K562 (cell line): Measurements from ENCODE around the gene CYB5R3. TPM values are rescaled to one million over a fixed set of nuclear protein-coding genes. Genes with fewer than 3 reads are reported as not detected.

Experiments
- ATF1 ChIP-seq, 2 experiments: fragments of 450-650 bp in 1 of 2; IDR thresholded peaks; 2 replicates each; pipeline ENCODE4 v1.6.1; 2016; ENCODE audit warnings: missing compliant biosample characterization in 1 of 2, missing genetic modification characterization in 1 of 2
- CREBBP ChIP-seq: IDR thresholded peaks from one replicate; pipeline ENCODE4 v1.6.1; 2012; ENCODE audit warnings: low read depth, mild to moderate bottlenecking, control low read depth, inconsistent platforms, low read length
- EWSR1 ChIP-seq: fragments of 450-650 bp; IDR thresholded peaks from 2 replicates; pipeline ENCODE4 v1.6.1; 2018; ENCODE audit warnings: borderline replicate concordance, mild to moderate bottlenecking, low read depth, moderate library complexity; ENCODE audit not compliant: partially characterized antibody
- FOXM1 ChIP-seq, 2 experiments: fragments of 450-650 bp in 1 of 2; sonication (generic) in 1 of 2; formaldehyde crosslinking in 1 of 2; IDR thresholded peaks; 2 replicates each; pipeline versions ENCODE4 v1.6.1 to v1.9.0; 2017 to 2022; ENCODE audit warnings: low read depth in 2 of 2, mild to moderate bottlenecking in 2 of 2, missing genetic modification reagents in 1 of 2, moderate library complexity in 1 of 2
- FOXP1 ChIP-seq: sonication (generic); formaldehyde crosslinking; IDR thresholded peaks from 2 replicates; pipeline ENCODE4 v1.8.0; 2022; ENCODE audit warnings: mild to moderate bottlenecking, missing genetic modification reagents
- GTF2F1 ChIP-seq: IDR thresholded peaks from 2 replicates; pipeline ENCODE4 v1.6.1; 2011; ENCODE audit warnings: low read depth, low read length, improper control_type of control experiment
- HMGXB4 ChIP-seq: sonication (generic); formaldehyde crosslinking; IDR thresholded peaks from 2 replicates; pipeline ENCODE4 v1.8.1; 2023; ENCODE audit warnings: mild to moderate bottlenecking, missing genetic modification reagents
- KDM5B ChIP-seq: fragments of 200-600 bp; sonication (generic); IDR thresholded peaks from 2 replicates; pipeline ENCODE4 v1.6.1; 2012; ENCODE audit warnings: low read depth, mild to moderate bottlenecking, moderate library complexity, low read length, control low read depth, inconsistent platforms; ENCODE audit not compliant: insufficient replicate concordance
- KLF6 ChIP-seq: fragments of 250-450 bp; sonication (Bioruptor Pico); IDR thresholded peaks from 2 replicates; pipeline ENCODE4 v1.4.0; 2020; ENCODE audit warnings: mild to moderate bottlenecking, moderate library complexity, borderline replicate concordance
- MTA1 ChIP-seq: fragments of 450-650 bp; IDR thresholded peaks from 2 replicates; pipeline ENCODE4 v1.6.1; 2017; ENCODE audit warnings: borderline replicate concordance
- POLR2G ChIP-seq: fragments of 200-400 bp; formaldehyde crosslinking; IDR thresholded peaks from 2 replicates; pipeline ENCODE4 v1.6.1; 2017; ENCODE audit warnings: low read depth, mild to moderate bottlenecking, antibody characterized with exemption, low read length, moderate library complexity
- PTTG1 ChIP-seq: fragments of 450-650 bp; IDR thresholded peaks from 2 replicates; pipeline ENCODE4 v1.6.1; 2016; ENCODE audit warnings: low read depth, mild to moderate bottlenecking, missing genetic modification characterization, missing compliant biosample characterization
- PURB ChIP-seq: sonication (generic); formaldehyde crosslinking; IDR thresholded peaks from 2 replicates; pipeline ENCODE4 v1.9.0; 2021; ENCODE audit warnings: low read depth, mild to moderate bottlenecking, missing genetic modification reagents
- RBFOX2 ChIP-seq: fragments of 200-400 bp; formaldehyde crosslinking; IDR thresholded peaks from 2 replicates; pipeline ENCODE4 v1.6.1; 2017; ENCODE audit warnings: low read depth, mild to moderate bottlenecking, low read length, moderate library complexity
- SIRT6 ChIP-seq: IDR thresholded peaks from one replicate; pipeline ENCODE4 v1.6.1; 2012; ENCODE audit warnings: low read depth, mild to moderate bottlenecking, control low read depth, inconsistent platforms, low read length, moderate library complexity
- SOX6 ChIP-seq: fragments of 450-650 bp; IDR thresholded peaks from 2 replicates; pipeline ENCODE4 v1.6.1; 2014; ENCODE audit warnings: mild to moderate bottlenecking
- ZC3H11A ChIP-seq: IDR thresholded peaks from 2 replicates; pipeline ENCODE4 v1.6.1; 2012; ENCODE audit warnings: low read depth, low read length, improper control_type of control experiment
- ZNF12 ChIP-seq: sonication (generic); formaldehyde crosslinking; IDR thresholded peaks from 2 replicates; pipeline ENCODE4 v1.4.0; 2020; ENCODE audit warnings: mild to moderate bottlenecking, missing genetic modification reagents
- ZNF41 ChIP-seq: fragments of 250-450 bp; sonication (Bioruptor Pico); conservative IDR thresholded peaks from 2 replicates; pipeline ENCODE4 v1.4.0; 2020; ENCODE audit warnings: mild to moderate bottlenecking
- ZZZ3 ChIP-seq: fragments of 450-650 bp; IDR thresholded peaks from 2 replicates; pipeline ENCODE4 v1.6.1; 2016; ENCODE audit warnings: antibody characterized with exemption, mild to moderate bottlenecking, moderate library complexity
- polyA plus RNA-seq, 8 experiments: library from polyadenylated mRNA; depleted of rRNA in 4 of 8; stranded (reverse) in 5 of 8; unstranded in 3 of 8; fragments of >200 nt; fragmentation: Nextera tagmentation in 2 of 8; fragmentation: Illumina TruSeq in 1 of 8; extraction: Ambion mirVana in 2 of 8; extraction: Trizol in 1 of 8; gene quantifications; 2 replicates each; pipeline versions ENCODE4 v1.2.1 to v1.2.3, GENCODE V29; 2011 to 2014; ENCODE audit warnings: inconsistent platforms in 1 of 8, missing spikeins in 1 of 8
- total RNA-seq, 7 experiments: library from RNA; depleted of rRNA in 6 of 7; stranded (reverse); fragments of >200 nt in 6 of 7; fragmentation: Illumina TruSeq in 2 of 7; extraction: Trizol in 2 of 7; gene quantifications; 2 replicates each; pipeline versions ENCODE4 v1.2.1 to v1.2.3, GENCODE V29; 2011 to 2021; ENCODE audit warnings: low replicate concordance in 1 of 7
- TF ChIP-seq, protein P1 (sequence below): fragments of 200-800 bp; sonication (Bioruptor generic); IDR thresholded peaks from 2 replicates; pipeline ENCODE4 v1.6.1; 2017; ENCODE audit warnings: missing genetic modification characterization, missing compliant biosample characterization
- TF ChIP-seq, protein P2 (sequence below): sonication (generic); formaldehyde crosslinking; IDR thresholded peaks from 2 replicates; pipeline ENCODE4 v1.8.0; 2022; ENCODE audit warnings: mild to moderate bottlenecking, missing genetic modification reagents, borderline replicate concordance

The CYB5R3 gene
- total and polyA plus RNA-seq, 9 of the 15 experiments (the other 6 are each of a cell fraction or from before 2014, with no cell fraction given): 1.4 to 66.8 (median 23.4) TPM

DNA sequence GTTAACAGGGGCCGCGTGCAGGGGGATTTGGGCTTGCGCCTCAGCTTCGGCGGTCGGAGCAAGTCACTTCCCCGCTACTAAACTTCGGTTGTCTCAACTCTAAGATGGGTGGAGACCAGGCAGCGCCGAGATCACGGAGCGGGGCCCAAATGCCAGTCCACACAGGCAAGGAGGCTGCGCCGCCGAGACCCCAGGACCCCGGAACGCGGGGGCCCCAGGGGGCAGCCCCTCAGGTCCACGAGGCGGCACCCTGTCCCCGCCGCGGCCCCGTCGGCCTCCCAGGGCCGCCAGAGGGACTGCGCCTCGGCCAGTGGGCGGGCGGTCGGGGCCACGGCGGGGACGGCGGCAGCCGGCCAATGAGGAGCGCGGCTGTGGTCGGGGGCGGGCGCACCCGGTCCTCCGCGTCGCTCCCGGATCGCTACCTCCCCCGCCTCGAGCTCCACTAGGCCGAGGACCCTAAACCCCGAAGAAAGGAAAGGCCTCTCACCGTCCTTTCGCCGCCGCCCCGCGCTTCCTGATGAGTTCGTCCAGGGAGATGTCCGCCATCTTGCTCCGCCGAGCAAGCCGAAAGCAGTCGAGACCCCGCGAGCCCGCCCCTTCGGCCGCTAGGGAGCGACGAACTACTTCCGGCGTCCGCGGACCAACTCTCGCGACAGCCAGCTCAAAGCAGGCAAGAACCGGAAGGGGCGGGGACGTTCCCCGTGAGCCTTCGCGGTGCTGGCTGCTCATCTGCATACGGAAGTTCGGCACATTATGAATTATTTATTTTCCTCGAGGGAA is 34.7 kb downstream of the CYB5R3 start, which contains the start of gene POLDIP3 (continued):
- TF ChIP-seq, protein P1, sequence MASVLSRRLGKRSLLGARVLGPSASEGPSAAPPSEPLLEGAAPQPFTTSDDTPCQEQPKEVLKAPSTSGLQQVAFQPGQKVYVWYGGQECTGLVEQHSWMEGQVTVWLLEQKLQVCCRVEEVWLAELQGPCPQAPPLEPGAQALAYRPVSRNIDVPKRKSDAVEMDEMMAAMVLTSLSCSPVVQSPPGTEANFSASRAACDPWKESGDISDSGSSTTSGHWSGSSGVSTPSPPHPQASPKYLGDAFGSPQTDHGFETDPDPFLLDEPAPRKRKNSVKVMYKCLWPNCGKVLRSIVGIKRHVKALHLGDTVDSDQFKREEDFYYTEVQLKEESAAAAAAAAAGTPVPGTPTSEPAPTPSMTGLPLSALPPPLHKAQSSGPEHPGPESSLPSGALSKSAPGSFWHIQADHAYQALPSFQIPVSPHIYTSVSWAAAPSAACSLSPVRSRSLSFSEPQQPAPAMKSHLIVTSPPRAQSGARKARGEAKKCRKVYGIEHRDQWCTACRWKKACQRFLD (CRISPR knock-in tag): no peak
- TF ChIP-seq MTA1 (no peak), SIRT6 (no peak), HMGXB4 (CRISPR knock-in tag) (no peak), RBFOX2 (peak; percentile 86), ZNF41 (CRISPR knock-in tag) (no peak), ZC3H11A (no peak), KDM5B (no peak), PURB (no peak), ATF1 (CRISPR knock-in tag; IDR thresholded peaks at IDR 0.05) (no peak), ATF1 (tag; IDR thresholded peaks at IDR 0.05) (no peak), EWSR1 (no peak), PTTG1 (no peak), GTF2F1 (no peak), FOXP1 (no peak), FOXM1 (IDR thresholded peaks at IDR 0.05; ENCODE audit: low read depth) (no peak), FOXM1 (CRISPR knock-in tag; IDR thresholded peaks at IDR 0.05; ENCODE audit: low read depth) (no peak), KLF6 (CRISPR knock-in tag) (no peak), SOX6 (0 out of 2 replicates have a peak, but pooled peaks have one; percentile 10), POLR2G (peak; percentile 91), ZNF12 (CRISPR knock-in tag) (no peak), CREBBP (no peak), ZZZ3 (no peak)
- TF ChIP-seq, protein P2, sequence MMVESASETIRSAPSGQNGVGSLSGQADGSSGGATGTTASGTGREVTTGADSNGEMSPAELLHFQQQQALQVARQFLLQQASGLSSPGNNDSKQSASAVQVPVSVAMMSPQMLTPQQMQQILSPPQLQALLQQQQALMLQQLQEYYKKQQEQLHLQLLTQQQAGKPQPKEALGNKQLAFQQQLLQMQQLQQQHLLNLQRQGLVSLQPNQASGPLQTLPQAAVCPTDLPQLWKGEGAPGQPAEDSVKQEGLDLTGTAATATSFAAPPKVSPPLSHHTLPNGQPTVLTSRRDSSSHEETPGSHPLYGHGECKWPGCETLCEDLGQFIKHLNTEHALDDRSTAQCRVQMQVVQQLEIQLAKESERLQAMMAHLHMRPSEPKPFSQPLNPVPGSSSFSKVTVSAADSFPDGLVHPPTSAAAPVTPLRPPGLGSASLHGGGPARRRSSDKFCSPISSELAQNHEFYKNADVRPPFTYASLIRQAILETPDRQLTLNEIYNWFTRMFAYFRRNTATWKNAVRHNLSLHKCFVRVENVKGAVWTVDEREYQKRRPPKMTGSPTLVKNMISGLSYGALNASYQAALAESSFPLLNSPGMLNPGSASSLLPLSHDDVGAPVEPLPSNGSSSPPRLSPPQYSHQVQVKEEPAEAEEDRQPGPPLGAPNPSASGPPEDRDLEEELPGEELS: no peak
